ENCODE results near the gene ATXN10.

ATXN10 gene

DNA sequence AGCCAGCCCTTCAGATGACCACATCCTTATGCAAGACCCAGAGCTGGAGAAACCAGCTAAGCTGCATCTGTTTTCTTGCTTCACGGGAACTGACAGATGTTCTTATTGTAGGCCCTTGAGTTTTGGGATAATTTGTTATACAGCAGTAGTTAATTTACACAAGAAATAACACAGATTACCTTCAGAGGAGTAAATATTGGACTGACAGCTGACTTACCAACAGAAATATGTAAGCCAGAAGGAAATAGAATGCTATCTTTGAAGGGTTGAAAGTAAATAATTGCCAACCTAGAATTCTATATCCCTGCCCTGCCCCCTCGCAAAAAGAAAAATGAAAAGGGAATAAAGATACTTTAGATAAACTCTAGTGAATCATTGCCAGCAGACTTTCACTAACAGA is 181.2 kb downstream of the ATXN10 start:
- H3K36me3 ChIP-seq (ENCODE audit: control insufficient read depth, insufficient read depth, low read length, severe bottlenecking): peaks cover 61% of the 10 kb centered on the region
- no peaks in the 10 kb centered on the region for H3K27me3 ChIP-seq (replicated peaks; ENCODE audit: control insufficient read depth, insufficient read depth, low read length)
- H3K4me1 ChIP-seq (ENCODE audit: control insufficient read depth, insufficient read depth, low read length): no peaks in the 10 kb centered on the region
- H3K9ac ChIP-seq (ENCODE audit: low read length): no peak overlapping the region
- H3K4me3 ChIP-seq (ENCODE audit: low read length): peak overlapping the region; percentile 5
- DNase-seq (ENCODE audit: low read depth): no peak
- H3K9me3 ChIP-seq (ENCODE audit: control insufficient read depth, low read length): peaks cover 22% of the 10 kb centered on the region

DNA sequence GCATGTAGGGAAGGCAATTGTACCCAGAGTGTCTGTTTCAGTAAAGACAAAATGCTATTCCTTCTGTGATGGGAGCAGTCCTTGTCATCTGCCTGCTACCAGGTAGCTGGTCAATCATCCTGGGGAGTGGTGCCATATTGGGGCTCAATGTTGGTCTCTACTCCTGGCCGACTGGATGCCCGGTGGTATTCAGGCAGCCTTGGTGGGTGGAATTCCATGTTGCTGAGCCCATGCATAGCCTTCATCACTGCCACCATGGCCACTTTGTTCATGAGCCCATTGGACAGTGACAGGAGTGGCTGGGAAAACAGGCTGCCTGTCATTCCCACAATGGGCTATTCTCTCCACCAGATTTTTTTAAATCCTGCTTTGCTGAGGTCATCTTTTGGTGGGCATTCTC is 184.3 kb downstream of the ATXN10 start:
- Histone ChIP-seq H3K9ac (ENCODE audit: low read length) (no peak overlapping the region), H3K36me3 (ENCODE audit: control insufficient read depth, insufficient read depth, low read length, severe bottlenecking) (peaks cover 52% of the 10 kb centered on the region), H3K4me3 (ENCODE audit: low read length) (no peak overlapping the region), H3K4me1 (ENCODE audit: control insufficient read depth, insufficient read depth, low read length) (no peaks in the 10 kb centered on the region), H3K27me3 (replicated peaks; ENCODE audit: control insufficient read depth, insufficient read depth, low read length) (no peaks in the 10 kb centered on the region), H3K9me3 (ENCODE audit: control insufficient read depth, low read length) (peaks cover 22% of the 10 kb centered on the region)
- no peak for DNase-seq (ENCODE audit: low read depth)

DNA sequence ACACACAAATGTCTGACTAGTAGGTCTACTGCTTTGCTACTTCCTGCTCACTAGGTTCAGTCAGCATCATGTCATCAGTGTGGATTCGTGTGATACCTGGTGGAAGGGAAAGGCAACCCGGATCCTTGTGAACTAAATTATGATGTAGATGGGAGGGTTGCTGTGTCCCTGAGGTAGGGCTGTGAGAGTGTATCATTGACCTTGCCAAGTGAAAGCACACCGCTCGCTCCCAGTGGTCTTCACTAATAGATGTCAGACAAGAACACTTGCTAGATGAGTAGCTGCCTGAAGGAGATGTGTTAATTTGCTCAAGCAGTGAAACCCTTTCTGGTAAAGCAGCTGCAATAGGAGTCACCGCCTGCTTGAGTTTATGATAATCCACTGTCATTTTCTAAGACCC is 185.9 kb downstream of the ATXN10 start:
- H3K36me3 ChIP-seq (ENCODE audit: control insufficient read depth, insufficient read depth, low read length, severe bottlenecking): peaks cover 36% of the 10 kb centered on the region
- H3K9ac ChIP-seq (ENCODE audit: low read length): no peak overlapping the region
- peaks cover 12% of the 10 kb centered on the region for H3K9me3 ChIP-seq (ENCODE audit: control insufficient read depth, low read length)
- H3K27me3 ChIP-seq (replicated peaks; ENCODE audit: control insufficient read depth, insufficient read depth, low read length): no peaks in the 10 kb centered on the region
- no peak overlapping the region for H3K4me3 ChIP-seq (ENCODE audit: low read length)
- DNase-seq (ENCODE audit: low read depth): no peak
- H3K4me1 ChIP-seq (ENCODE audit: control insufficient read depth, insufficient read depth, low read length): no peaks in the 10 kb centered on the region

DNA sequence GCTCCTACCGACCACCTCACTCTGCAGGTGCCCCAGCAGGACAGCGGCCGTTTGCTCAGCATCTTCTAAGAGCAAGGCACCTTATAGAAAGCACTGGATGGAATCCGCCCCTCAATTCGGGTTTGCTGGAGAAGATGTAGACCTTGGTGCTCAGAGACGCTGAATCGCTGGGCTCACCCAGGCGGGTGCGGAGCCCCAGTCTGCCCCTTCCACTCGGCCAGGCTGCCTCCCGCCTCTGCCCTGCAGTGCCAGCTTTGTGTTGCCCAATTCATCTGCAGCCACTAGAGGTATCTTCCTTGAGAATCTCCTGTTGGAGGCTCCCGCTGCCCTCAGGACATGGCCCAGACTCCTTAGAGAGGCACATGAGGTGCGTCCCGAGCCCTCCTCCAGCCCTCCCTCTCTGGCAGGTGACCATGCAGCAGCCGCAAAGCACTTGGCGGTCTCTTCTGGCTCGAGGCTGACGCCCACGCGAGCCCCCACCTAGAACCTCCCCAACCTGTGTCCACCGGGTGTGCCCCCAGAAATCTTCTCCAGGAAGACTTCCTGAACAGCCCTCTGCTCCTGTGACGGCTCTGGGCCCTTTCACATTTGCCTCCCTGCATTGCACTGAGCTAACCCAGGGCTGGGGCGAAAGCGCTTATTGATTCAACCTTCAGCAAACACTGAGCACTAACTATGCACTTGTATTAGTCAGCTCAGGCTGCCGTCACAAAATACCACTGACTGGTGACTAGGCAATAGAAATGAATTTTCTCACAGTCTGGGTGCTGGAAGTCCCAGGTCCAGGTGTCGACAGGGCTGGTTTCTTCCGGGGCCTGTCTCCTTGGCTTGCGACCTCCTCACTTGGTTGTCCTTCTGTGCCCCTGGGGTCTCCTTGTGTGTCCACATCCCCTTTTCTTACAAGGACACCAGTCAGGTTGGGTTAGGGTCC is 187.9 kb downstream of the ATXN10 start:
- Histone ChIP-seq H3K9ac (ENCODE audit: low read length) (no peak overlapping the region), H3K36me3 (ENCODE audit: control insufficient read depth, insufficient read depth, low read length, severe bottlenecking) (peaks cover 29% of the 10 kb centered on the region), H3K4me3 (ENCODE audit: low read length) (no peak overlapping the region), H3K4me1 (ENCODE audit: control insufficient read depth, insufficient read depth, low read length) (no peaks in the 10 kb centered on the region), H3K9me3 (ENCODE audit: control insufficient read depth, low read length) (peaks cover 5% of the 10 kb centered on the region), H3K27me3 (replicated peaks; ENCODE audit: control insufficient read depth, insufficient read depth, low read length) (no peaks in the 10 kb centered on the region)
- DNase-seq (ENCODE audit: low read depth): no peak

DNA sequence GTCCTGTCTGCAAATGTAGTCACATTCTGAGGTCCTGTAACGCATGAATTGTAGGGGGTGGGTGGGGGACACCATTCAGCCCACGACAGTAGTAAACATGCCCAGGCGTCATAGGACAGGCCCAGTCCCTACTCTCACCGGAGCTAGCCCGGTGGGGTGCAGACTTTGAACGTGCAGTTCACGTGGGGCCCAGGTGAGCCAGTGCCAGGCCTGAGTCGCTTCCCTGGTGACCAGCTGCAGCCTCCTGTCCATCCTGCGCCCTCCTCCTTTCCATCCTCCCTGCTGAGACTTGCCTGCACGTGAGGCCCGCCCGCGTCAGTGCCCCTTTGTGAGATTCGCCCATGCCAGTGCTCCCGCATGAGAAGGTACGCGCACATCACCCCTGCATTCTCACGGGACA is 188.6 kb downstream of the ATXN10 start:
- H3K9me3 ChIP-seq (ENCODE audit: control insufficient read depth, low read length): peaks cover 5% of the 10 kb centered on the region
- no peaks in the 10 kb centered on the region for H3K4me1 ChIP-seq (ENCODE audit: control insufficient read depth, insufficient read depth, low read length)
- H3K27me3 ChIP-seq (replicated peaks; ENCODE audit: control insufficient read depth, insufficient read depth, low read length): no peaks in the 10 kb centered on the region
- no peak overlapping the region for H3K9ac ChIP-seq (ENCODE audit: low read length)
- DNase-seq (ENCODE audit: low read depth): no peak
- H3K36me3 ChIP-seq (ENCODE audit: control insufficient read depth, insufficient read depth, low read length, severe bottlenecking): peaks cover 22% of the 10 kb centered on the region
- no peak overlapping the region for H3K4me3 ChIP-seq (ENCODE audit: low read length)

DNA sequence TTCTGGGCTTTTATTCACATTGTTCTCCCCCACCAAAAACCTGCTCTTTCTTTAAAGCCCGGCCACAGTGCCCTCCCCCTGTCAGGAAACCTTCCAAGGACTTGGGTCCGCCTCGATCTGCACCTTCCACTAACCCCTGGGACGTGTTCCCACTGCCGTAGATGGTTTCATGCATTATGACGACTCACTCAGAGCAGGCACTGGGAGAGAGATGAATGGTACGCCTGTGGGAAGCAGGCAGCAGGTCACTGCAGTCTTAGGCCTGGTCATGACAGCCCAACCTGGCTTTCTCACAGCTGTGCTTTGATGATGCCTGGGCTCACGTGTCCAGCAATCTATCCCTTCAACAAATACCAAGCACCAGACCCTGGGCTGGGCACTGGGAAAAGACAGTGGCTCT is 189.6 kb downstream of the ATXN10 start:
- Histone ChIP-seq H3K9ac (ENCODE audit: low read length) (no peak overlapping the region), H3K36me3 (ENCODE audit: control insufficient read depth, insufficient read depth, low read length, severe bottlenecking) (peaks cover 12% of the 10 kb centered on the region), H3K4me1 (ENCODE audit: control insufficient read depth, insufficient read depth, low read length) (no peaks in the 10 kb centered on the region), H3K9me3 (ENCODE audit: control insufficient read depth, low read length) (peaks cover 5% of the 10 kb centered on the region), H3K4me3 (ENCODE audit: low read length) (no peak overlapping the region), H3K27me3 (replicated peaks; ENCODE audit: control insufficient read depth, insufficient read depth, low read length) (peaks cover 6% of the 10 kb centered on the region)
- no peak for DNase-seq (ENCODE audit: low read depth)

DNA sequence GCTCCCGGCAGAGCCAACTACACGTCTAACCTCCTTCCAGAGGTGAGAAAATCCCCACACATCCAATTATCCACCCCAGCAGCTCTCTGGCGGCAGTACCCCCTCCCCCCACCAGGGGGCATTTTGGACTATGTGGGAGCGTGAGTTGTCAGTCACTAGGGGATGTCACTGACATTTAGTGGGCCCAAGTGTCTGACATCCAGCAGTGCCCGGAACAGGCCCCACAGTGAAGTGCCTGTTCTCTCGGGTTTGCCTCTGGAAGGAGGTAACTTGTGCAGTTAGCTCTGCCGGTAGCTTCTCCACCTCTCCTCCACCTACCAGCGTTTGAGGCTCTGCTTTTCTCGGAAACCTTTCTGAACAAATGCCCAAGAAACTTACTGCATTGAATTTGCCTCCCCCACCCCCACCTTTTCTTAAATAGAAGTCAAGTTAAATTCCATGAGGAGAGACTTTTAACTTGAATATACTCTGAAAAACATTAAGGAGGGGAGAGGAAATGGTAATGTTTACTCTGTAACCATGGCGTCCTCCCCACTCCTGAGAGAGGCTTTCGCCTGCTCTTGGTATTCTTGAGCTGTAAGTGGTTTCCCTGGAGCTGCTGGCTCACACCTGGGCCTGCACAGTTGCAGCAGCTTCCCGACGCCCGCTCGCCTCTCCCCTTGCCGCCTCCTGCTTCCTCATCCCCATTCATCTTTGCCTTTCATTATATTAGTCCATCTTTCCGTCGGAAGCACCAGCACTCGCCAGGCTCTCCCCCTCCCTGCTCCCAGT is 192.5 kb downstream of the ATXN10 start:
- DNase-seq (ENCODE audit: low read depth): peak; percentile 75
- H3K27me3 ChIP-seq (replicated peaks; ENCODE audit: control insufficient read depth, insufficient read depth, low read length): peaks cover 22% of the 10 kb centered on the region
- H3K9me3 ChIP-seq (ENCODE audit: control insufficient read depth, low read length): peaks cover 5% of the 10 kb centered on the region
- no peak overlapping the region for H3K4me3 ChIP-seq (ENCODE audit: low read length)
- H3K36me3 ChIP-seq (ENCODE audit: control insufficient read depth, insufficient read depth, low read length, severe bottlenecking): peaks cover under 1% of the 10 kb centered on the region
- H3K4me1 ChIP-seq (ENCODE audit: control insufficient read depth, insufficient read depth, low read length): peaks cover 7% of the 10 kb centered on the region
- no peak overlapping the region for H3K9ac ChIP-seq (ENCODE audit: low read length)

DNA sequence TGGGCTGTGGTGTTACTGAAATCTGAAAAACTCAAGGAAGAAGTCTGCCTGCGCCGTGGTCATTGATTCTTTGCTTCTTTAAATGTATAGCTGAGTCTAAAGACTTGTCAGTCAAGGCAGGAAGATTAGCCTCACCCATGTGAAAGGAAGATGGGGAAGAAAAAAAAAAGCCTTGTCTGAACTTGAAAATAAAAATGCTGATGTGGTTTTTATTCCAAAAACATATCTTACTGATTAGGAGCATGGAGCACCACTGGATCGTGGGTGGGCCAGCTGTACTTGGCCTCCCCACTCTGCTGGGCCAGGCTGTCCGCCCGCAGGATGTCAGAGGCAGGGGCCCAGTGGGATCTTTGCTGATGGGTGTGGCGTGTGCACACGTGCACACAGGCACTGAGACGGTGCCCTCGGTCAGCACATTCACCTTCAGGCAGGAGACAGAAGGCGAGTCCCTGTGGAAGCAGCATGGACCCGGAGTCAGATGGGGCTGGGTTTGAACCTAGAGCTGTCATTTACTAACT is 193.4 kb downstream of the ATXN10 start:
- H3K9ac ChIP-seq (ENCODE audit: low read length): no peak overlapping the region
- peaks cover 7% of the 10 kb centered on the region for H3K4me1 ChIP-seq (ENCODE audit: control insufficient read depth, insufficient read depth, low read length)
- DNase-seq (ENCODE audit: low read depth): no peak
- H3K4me3 ChIP-seq (ENCODE audit: low read length): no peak overlapping the region
- H3K27me3 ChIP-seq (replicated peaks; ENCODE audit: control insufficient read depth, insufficient read depth, low read length): peaks cover 30% of the 10 kb centered on the region
- no peaks in the 10 kb centered on the region for H3K36me3 ChIP-seq (ENCODE audit: control insufficient read depth, insufficient read depth, low read length, severe bottlenecking)
- H3K9me3 ChIP-seq (ENCODE audit: control insufficient read depth, low read length): peaks cover 5% of the 10 kb centered on the region

DNA sequence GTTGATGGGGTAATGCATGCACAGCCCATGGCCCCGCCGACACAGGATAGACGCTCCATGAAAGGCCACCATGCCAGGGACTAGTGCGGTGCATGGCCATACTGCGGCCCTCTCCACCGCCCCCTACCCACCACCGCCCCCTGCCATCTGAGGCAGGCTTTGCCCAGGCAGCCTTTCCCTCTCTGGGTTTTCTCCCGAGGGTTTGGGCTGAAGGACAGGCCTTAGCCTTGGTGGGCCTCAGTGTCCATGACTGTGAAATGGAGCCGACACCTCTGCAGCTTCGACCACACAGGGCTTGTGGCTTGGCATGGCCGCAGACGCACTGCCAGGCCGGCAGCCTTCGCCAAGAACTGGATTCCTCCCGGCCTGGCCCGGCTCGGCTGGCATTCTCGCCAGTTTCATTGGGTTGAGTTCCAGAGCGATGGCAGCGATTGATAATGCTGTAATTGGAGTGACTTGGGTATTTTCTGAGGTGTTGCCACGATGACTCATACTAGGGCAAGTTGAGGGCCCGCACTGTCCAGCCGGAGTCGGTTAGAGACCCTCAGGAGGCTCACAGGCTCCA is 194.0 kb downstream of the ATXN10 start:
- Histone ChIP-seq H3K4me3 (ENCODE audit: low read length) (no peak overlapping the region), H3K4me1 (ENCODE audit: control insufficient read depth, insufficient read depth, low read length) (peaks cover 7% of the 10 kb centered on the region), H3K27me3 (replicated peaks; ENCODE audit: control insufficient read depth, insufficient read depth, low read length) (peaks cover 37% of the 10 kb centered on the region), H3K36me3 (ENCODE audit: control insufficient read depth, insufficient read depth, low read length, severe bottlenecking) (no peaks in the 10 kb centered on the region), H3K9me3 (ENCODE audit: control insufficient read depth, low read length) (peaks cover 5% of the 10 kb centered on the region), H3K9ac (ENCODE audit: low read length) (no peak overlapping the region)
- DNase-seq (ENCODE audit: low read depth): no peak

DNA sequence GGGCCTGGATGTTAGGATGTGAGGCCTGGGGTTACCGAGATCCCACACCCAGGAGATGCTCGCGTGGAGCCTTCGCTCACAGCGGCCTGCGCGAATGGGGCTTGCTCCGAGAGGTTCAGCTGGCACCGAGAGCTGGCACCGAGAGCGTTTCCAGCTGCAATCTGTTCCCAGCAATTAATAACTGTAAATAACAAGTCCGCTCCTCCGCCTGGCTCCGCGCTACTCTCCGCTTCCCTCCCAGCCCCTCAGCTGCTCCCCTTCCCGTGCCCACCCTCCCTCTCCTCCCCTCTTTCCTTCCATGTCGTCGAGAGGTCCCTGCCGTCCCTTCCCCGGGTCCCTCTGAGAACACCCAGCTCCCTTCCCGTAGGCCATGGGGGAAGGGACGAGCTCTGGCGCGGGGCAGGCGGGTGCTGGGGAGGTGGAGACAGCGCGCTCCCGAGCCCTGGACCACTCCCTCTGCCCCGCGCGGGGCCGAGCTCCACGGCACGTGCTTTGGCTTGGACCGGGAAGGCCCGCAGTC is 194.6 kb downstream of the ATXN10 start:
- Histone ChIP-seq H3K27me3 (replicated peaks; ENCODE audit: control insufficient read depth, insufficient read depth, low read length) (peaks cover 38% of the 10 kb centered on the region), H3K36me3 (ENCODE audit: control insufficient read depth, insufficient read depth, low read length, severe bottlenecking) (no peaks in the 10 kb centered on the region), H3K4me3 (ENCODE audit: low read length) (no peak overlapping the region)

DNA sequence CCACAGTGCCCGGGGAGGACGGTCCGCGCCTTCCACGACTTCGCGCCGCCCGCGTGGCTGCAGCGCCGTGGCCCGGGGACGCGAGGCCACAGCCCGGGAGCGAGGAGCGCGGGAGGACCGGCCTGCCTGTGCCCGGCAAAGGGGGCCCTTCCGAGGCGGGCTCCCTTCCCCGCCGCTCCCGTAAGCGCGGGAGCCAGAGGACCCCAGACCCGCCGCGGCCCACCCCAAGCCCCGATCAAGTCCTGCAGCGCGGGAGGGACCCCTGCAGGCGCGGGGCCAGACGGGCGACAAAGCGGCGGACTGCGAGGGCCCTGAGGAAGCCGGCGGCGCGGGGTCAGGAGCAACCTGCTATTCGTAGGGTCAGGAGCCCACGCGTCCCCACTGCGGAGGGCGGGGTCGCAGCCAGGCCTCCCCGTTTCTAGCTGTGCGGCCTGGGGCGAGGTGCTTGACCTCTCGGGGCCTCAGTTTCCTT is 195.0 kb downstream of the ATXN10 start:
- peaks cover 38% of the 10 kb centered on the region for H3K27me3 ChIP-seq (replicated peaks; ENCODE audit: control insufficient read depth, insufficient read depth, low read length)

More for the DNA sequence above, 194.6 kb downstream of the ATXN10 start:
- Histone ChIP-seq H3K9ac (ENCODE audit: low read length) (no peak overlapping the region), H3K9me3 (ENCODE audit: control insufficient read depth, low read length) (peaks cover 5% of the 10 kb centered on the region), H3K4me1 (ENCODE audit: control insufficient read depth, insufficient read depth, low read length) (peaks cover 7% of the 10 kb centered on the region)
- no peak for DNase-seq (ENCODE audit: low read depth)

More for the DNA sequence above, 195.0 kb downstream of the ATXN10 start:
- Histone ChIP-seq H3K36me3 (ENCODE audit: control insufficient read depth, insufficient read depth, low read length, severe bottlenecking) (no peaks in the 10 kb centered on the region), H3K4me1 (ENCODE audit: control insufficient read depth, insufficient read depth, low read length) (peaks cover 7% of the 10 kb centered on the region), H3K9ac (ENCODE audit: low read length) (no peak overlapping the region), H3K4me3 (ENCODE audit: low read length) (no peak overlapping the region), H3K9me3 (ENCODE audit: control insufficient read depth, low read length) (peaks cover 5% of the 10 kb centered on the region)
- no peak for DNase-seq (ENCODE audit: low read depth)

Measured in adipocyte (in vitro differentiated cells).